Ovary (tissue), 9 donors: Measurements from ENCODE around the gene INO80. TPM values are rescaled to one million over a fixed set of nuclear protein-coding genes. Genes with fewer than 3 reads are reported as not detected.

Experiments
- DNase-seq, 5 donors: peaks; one replicate each; pipeline ENCODE4 v3.0.0-alpha.2; 2019 to 2020
- H3K27ac ChIP-seq, 2 donors: fragments of 200-600 bp; one replicate each; pipeline versions ENCODE4 v1.5.1 to v1.8.0; 2019 to 2022
- H3K27me3 ChIP-seq: fragments of 200-600 bp; one replicate; pipeline ENCODE4 v1.8.0; 2022
- H3K36me3 ChIP-seq: fragments of 200-600 bp; sonication (generic); one replicate; pipeline ENCODE4 v1.5.1; 2019
- H3K4me1 ChIP-seq: one replicate; pipeline ENCODE4 v1.8.1; 2013; ENCODE audit warnings: mild to moderate bottlenecking, moderate library complexity; ENCODE audit not compliant: insufficient read depth
- H3K4me3 ChIP-seq: fragments of 200-600 bp; sonication (generic); one replicate; pipeline ENCODE4 v1.5.1; 2017
- H3K9me3 ChIP-seq, 2 donors: fragments of 200-600 bp in 1 of 2; sonication (generic) in 1 of 2; one replicate each; pipeline versions ENCODE4 v1.5.1 to v1.8.1; 2013 to 2019; ENCODE audit warnings: mild to moderate bottlenecking in 1 of 2, moderate library complexity in 1 of 2
- CTCF ChIP-seq, 3 donors: fragments of 450-650 bp in 2 of 3; fragments of 200-600 bp in 1 of 3; IDR thresholded peaks; one replicate each; pipeline versions ENCODE4 v1.5.1 to v1.8.0; 2016 to 2022; ENCODE audit warnings: antibody characterized with exemption in 3 of 3, mild to moderate bottlenecking in 1 of 3
- EP300 ChIP-seq: sonication (generic); formaldehyde crosslinking; IDR thresholded peaks from one replicate; pipeline ENCODE4 v1.6.1; 2017; ENCODE audit warnings: antibody characterized with exemption
- POLR2A ChIP-seq: fragments of 450-650 bp; IDR thresholded peaks from one replicate; pipeline ENCODE4 v1.6.1; 2017; ENCODE audit warnings: antibody characterized with exemption, mild to moderate bottlenecking, moderate library complexity
- WGBS, 3 donors: extraction: QIAGEN DNeasy Blood & Tissue Kit in 1 of 3; methylation state at CpG; one replicate each; pipeline versions ENCODE4 v1.1.5 to v1.1.7; 2013 to 2017; 5-methylcytosine and 5-hydroxymethylcytosine counted together
- intact Hi-C, 4 donors: fragments of 100-400 bp; cut with DNase I; formaldehyde crosslinking; loops; one replicate each; pipeline versions ENCODE4 v1.11.0 to v1.15.1; 2022 to 2023
- polyA plus RNA-seq, 2 donors: library from polyadenylated mRNA; stranded (reverse); fragments of 200-250 nt in 1 of 2; fragments of 350-450 nt in 1 of 2; fragmentation: Illumina TruSeq in 1 of 2; extraction: RNeasy Lipid Tissue Mini Kit (QIAGEN cat#74804) in 1 of 2; gene quantifications; one replicate each; pipeline ENCODE4 v1.2.3, GENCODE V29; 2013 to 2014
- total RNA-seq, 7 donors: library from RNA; depleted of rRNA in 2 of 7; stranded (reverse); fragments of >200 nt in 2 of 7; fragmentation: NEBNext Ultra II Directional in 3 of 7; extraction: Animal tissue kit (Norgen Biotek cat#: 25700) in 3 of 7; gene quantifications; one replicate each; pipeline versions ENCODE4 v1.1.0 to v1.2.4, GENCODE V29; 2016 to 2023
- donor health status: DM: no; HTN: no; CAD: no; lungs with moderate emphysema.
- donor health status: DM: no; HTN: no; CAD: no.
- donor health status: Bipolar disorder and iron deficiency.
- donor health status: DM: yes; HTN: yes; CAD: no.
- donor health status: DM: no; HTN: no; CAD: no.
- donor health status: DM: yes; HTN: yes; CAD: no.

The INO80 gene
- total and polyA plus RNA-seq, 9 donors, result 12.0 to 36.0 (median 17.3) TPM

- Histone ChIP-seq H3K36me3 (no peaks in the 10 kb centered on the region), H3K9me3 (no peaks in the 10 kb centered on the region), H3K4me1 (no peaks in the 10 kb centered on the region), H3K27me3 (no peaks in the 10 kb centered on the region), H3K27ac (no peak overlapping the region), H3K4me3 (no peak overlapping the region)
- TF ChIP-seq POLR2A (no peak), CTCF (IDR thresholded peaks at IDR 0.05) (no peak), EP300 (no peak)
- no peak for DNase-seq
- intact Hi-C loops, result no loop called here
- WGBS, 3 donors, result 94 to 99% (median 98%) methylated on average over 2 of the region's 2 CpGs
Measured at GRCh38 chr15:41051139-41051538, 64.9 kb downstream of the INO80 start.

GRCh38 chr15:41048852-41049251 lies 67.2 kb downstream of the INO80 start:
- no peaks in the 10 kb centered on the region for H3K27me3 ChIP-seq
- H3K4me3 ChIP-seq, result no peak overlapping the region
- H3K27ac ChIP-seq, result no peak overlapping the region
- intact Hi-C loops, result no loop called here
- TF ChIP-seq EP300 (no peak), POLR2A (no peak), CTCF (IDR thresholded peaks at IDR 0.05) (no peak)
- no peaks in the 10 kb centered on the region for H3K36me3 ChIP-seq
- H3K4me1 ChIP-seq, result no peaks in the 10 kb centered on the region
- 81 to 96% (median 90%) methylated on average over 1 of the region's 1 CpG for WGBS, 3 donors
- no peak for DNase-seq
- H3K9me3 ChIP-seq, result no peaks in the 10 kb centered on the region

GRCh38 chr15:41048397-41048796 lies 67.7 kb downstream of the INO80 start:
- H3K27me3 ChIP-seq, result no peaks in the 10 kb centered on the region
- no peaks in the 10 kb centered on the region for H3K4me1 ChIP-seq
- TF ChIP-seq CTCF (IDR thresholded peaks at IDR 0.05) (no peak), EP300 (no peak), POLR2A (no peak)
- H3K27ac ChIP-seq, result no peak overlapping the region
- intact Hi-C loops, result no loop called here
- no peak overlapping the region for H3K4me3 ChIP-seq
- no peaks in the 10 kb centered on the region for H3K36me3 ChIP-seq
- no peak for DNase-seq
- H3K9me3 ChIP-seq, result no peaks in the 10 kb centered on the region

GRCh38 chr15:41047474-41047873 lies 68.6 kb downstream of the INO80 start:
- WGBS, 3 donors, result 92 to 98% (median 98%) methylated on average over 1 of the region's 1 CpG
- Histone ChIP-seq H3K36me3 (no peaks in the 10 kb centered on the region), H3K4me3 (no peak overlapping the region), H3K4me1 (no peaks in the 10 kb centered on the region), H3K9me3 (no peaks in the 10 kb centered on the region), H3K27me3 (no peaks in the 10 kb centered on the region), H3K27ac (no peak overlapping the region)
- DNase-seq, result no peak
- intact Hi-C loops, result no loop called here
- no peak for TF ChIP-seq CTCF (IDR thresholded peaks at IDR 0.05)
